A549 (cell line): ENCODE measurements around the gene AQP7. TPM values are rescaled to one million over a fixed set of nuclear protein-coding genes. Genes with fewer than 3 reads are reported as not detected.

Experiments
- ATAC-seq, 2 experiments: fragments of 200-7000 bp in 1 of 2; fragments of >200 bp in 1 of 2; cut with Nextera tagmentation in 1 of 2; cut with Tn5 transposase in 1 of 2; 3 replicates each; pipeline versions ENCODE4 v1.8.0 to v1.9.1; 2018 to 2020; ENCODE audit warnings: mild to moderate bottlenecking in 1 of 2, moderate library complexity in 1 of 2
- CTCF ChIA-PET: fragments of 300-600 bp; sonication (Branson Sonifier 250); formaldehyde crosslinking; extraction: SDS; loops from one replicate; lab custom pipeline; 2021; ENCODE audit warnings: antibody characterized with exemption, inconsistent platforms; lab: Yijun Ruan, JAX
- POLR2A ChIA-PET: fragments of 350-600 bp; formaldehyde crosslinking; extraction: SDS; loops from one replicate; lab custom pipeline; 2021; ENCODE audit warnings: antibody characterized with exemption, inconsistent platforms; lab: Yijun Ruan, JAX
- DNase-seq, 2 experiments: peaks; one replicate each; pipeline versions ENCODE4 v3.0.0 to v3.0.0-alpha.2; 2011 to 2016; ENCODE audit warnings: low read depth in 1 of 2, low spot score in 1 of 2
- FAIRE-seq: peaks from 2 replicates; lab custom pipeline; 2011; peaks lifted over from hg19 to GRCh38; lab: Jason Lieb, UNC
- H3K27ac ChIP-seq, 2 experiments: fragments of >200 bp; sonication (Bioruptor Twin); formaldehyde crosslinking; 3 replicates each; pipeline ENCODE4 v1.5.1; 2016 to 2017
- H3K4me1 ChIP-seq: fragments of >200 bp; sonication (Bioruptor Twin); formaldehyde crosslinking; 3 replicates; pipeline ENCODE4 v1.6.1; 2016
- H3K4me2 ChIP-seq: fragments of >200 bp; sonication (Bioruptor Twin); formaldehyde crosslinking; 3 replicates; pipeline ENCODE4 v1.6.1; 2016
- H3K4me3 ChIP-seq: fragments of >200 bp; sonication (Bioruptor Twin); formaldehyde crosslinking; 3 replicates; pipeline ENCODE4 v1.5.1; 2016
- H3K9me3 ChIP-seq: fragments of >200 bp; sonication (Bioruptor Twin); formaldehyde crosslinking; 3 replicates; pipeline ENCODE4 v1.6.1; 2016
- EHF ChIP-seq: fragments of 250-450 bp; sonication (Bioruptor Pico); IDR thresholded peaks from 2 replicates; pipeline ENCODE4 v1.5.0; 2020; ENCODE audit warnings: mild to moderate bottlenecking
- ESRRA ChIP-seq: fragments of 150-350 bp; IDR thresholded peaks from 2 replicates; pipeline ENCODE4 v1.6.1; 2014; ENCODE audit warnings: mild to moderate bottlenecking, low read length, borderline replicate concordance
- FOSB ChIP-seq: fragments of 250-450 bp; sonication (Bioruptor Pico); IDR thresholded peaks from 2 replicates; pipeline ENCODE4 v1.5.0; 2020; ENCODE audit warnings: mild to moderate bottlenecking, moderate library complexity
- FOXS1 ChIP-seq: fragments of 250-450 bp; sonication (Bioruptor Pico); IDR thresholded peaks from 2 replicates; pipeline ENCODE4 v1.5.0; 2020; ENCODE audit warnings: mild to moderate bottlenecking, moderate library complexity
- HOXB13 ChIP-seq: fragments of 250-450 bp; sonication (Bioruptor Pico); IDR thresholded peaks from 2 replicates; pipeline ENCODE4 v1.5.0; 2020; ENCODE audit warnings: low read depth, mild to moderate bottlenecking, moderate library complexity
- HOXB5 ChIP-seq: fragments of 250-450 bp; sonication (Bioruptor Pico); IDR thresholded peaks from 2 replicates; pipeline ENCODE4 v1.5.0; 2020; ENCODE audit warnings: mild to moderate bottlenecking, moderate library complexity
- JUN ChIP-seq, 2 experiments: fragments of >200 bp; sonication (Bioruptor Twin); formaldehyde crosslinking; IDR thresholded peaks; 2 replicates in 1 of 2; 3 replicates in 1 of 2; pipeline ENCODE4 v1.6.1; 2016 to 2017
- KDM1A ChIP-seq: fragments of 200-600 bp; sonication (generic); IDR thresholded peaks from 2 replicates; pipeline ENCODE4 v1.6.1; 2016; ENCODE audit warnings: low read depth, mild to moderate bottlenecking
- KDM5A ChIP-seq: fragments of 200-600 bp; sonication (generic); IDR thresholded peaks from 2 replicates; pipeline ENCODE4 v1.6.1; 2016; ENCODE audit warnings: antibody characterized with exemption, mild to moderate bottlenecking
- MAFK ChIP-seq: fragments of 450-650 bp; IDR thresholded peaks from 2 replicates; pipeline ENCODE4 v1.6.1; 2014; ENCODE audit not compliant: partially characterized antibody
- MYC ChIP-seq: IDR thresholded peaks from 2 replicates; pipeline ENCODE4 v1.6.1; 2012; ENCODE audit warnings: mild to moderate bottlenecking, inconsistent platforms, low read length, improper control_type of control experiment, borderline replicate concordance
- RAD21 ChIP-seq, 2 experiments: fragments of >200 bp in 1 of 2; sonication (Bioruptor Twin) in 1 of 2; formaldehyde crosslinking in 1 of 2; IDR thresholded peaks in 1 of 2; conservative IDR thresholded peaks in 1 of 2; 2 replicates in 1 of 2; 3 replicates in 1 of 2; pipeline ENCODE4 v1.6.1; 2012 to 2018; ENCODE audit warnings: inconsistent platforms in 1 of 2
- RCOR1 ChIP-seq: fragments of 150-350 bp; IDR thresholded peaks from 2 replicates; pipeline ENCODE4 v1.6.1; 2014; ENCODE audit warnings: antibody characterized with exemption, low read length, low read depth
- RFX5 ChIP-seq: fragments of 450-650 bp; IDR thresholded peaks from 2 replicates; pipeline ENCODE4 v1.7.1; 2014; ENCODE audit warnings: antibody characterized with exemption, mild to moderate bottlenecking, moderate library complexity
- TFCP2L1 ChIP-seq: fragments of 250-450 bp; sonication (Bioruptor Pico); IDR thresholded peaks from 2 replicates; pipeline ENCODE4 v1.5.0; 2021; ENCODE audit warnings: mild to moderate bottlenecking
- TP53 ChIP-seq: fragments of 250-450 bp; sonication (Bioruptor Pico); IDR thresholded peaks from 2 replicates; pipeline ENCODE4 v1.5.0; 2021; ENCODE audit warnings: mild to moderate bottlenecking, moderate library complexity
- ZC3H11A ChIP-seq: fragments of 450-650 bp; IDR thresholded peaks from 2 replicates; pipeline ENCODE4 v1.6.1; 2014; ENCODE audit warnings: antibody characterized with exemption, mild to moderate bottlenecking
- ZFP36 ChIP-seq: fragments of 450-650 bp; IDR thresholded peaks from 2 replicates; pipeline ENCODE4 v1.6.1; 2014; ENCODE audit warnings: borderline replicate concordance; ENCODE audit not compliant: partially characterized antibody
- ZNF302 ChIP-seq: fragments of 250-450 bp; sonication (Bioruptor Pico); IDR thresholded peaks from 2 replicates; pipeline ENCODE4 v1.9.0; 2021; ENCODE audit warnings: inconsistent platforms, mild to moderate bottlenecking, moderate library complexity
- WGBS: methylation state at CpG from one replicate; pipeline ENCODE4 v1.1.6; 2017; ENCODE audit errors: missing lambda C conversion rate; 5-methylcytosine and 5-hydroxymethylcytosine counted together
- polyA plus RNA-seq, 4 experiments: library from polyadenylated mRNA; depleted of rRNA in 3 of 4; stranded (reverse); fragments of >200 nt; fragmentation: RNase III in 1 of 4; extraction: RNeasy Plus Mini Kit Qiagen cat#74134 plus additional on column Dnase treatment in 1 of 4; gene quantifications; 2 replicates in 3 of 4; 3 replicates in 1 of 4; pipeline ENCODE4 v1.2.3, GENCODE V29; 2011 to 2017
- TF ChIP-seq, protein P1 (sequence below): fragments of 250-450 bp; sonication (Bioruptor Pico); IDR thresholded peaks from 2 replicates; pipeline ENCODE4 v1.5.0; 2020; ENCODE audit warnings: low read depth, mild to moderate bottlenecking, moderate library complexity
- TF ChIP-seq, protein P2 (sequence below): fragments of >200 bp; sonication (Bioruptor Twin); formaldehyde crosslinking; IDR thresholded peaks from 3 replicates; pipeline ENCODE4 v1.5.1; 2016
- TF ChIP-seq, protein P3 (sequence below): IDR thresholded peaks from 2 replicates; pipeline ENCODE4 v1.6.1; 2012

Gene AQP7
- polyA plus RNA-seq, 2 of the 4 experiments (the other 2 are of a cell fraction) = 0.61 to 1.1 TPM

DNA sequence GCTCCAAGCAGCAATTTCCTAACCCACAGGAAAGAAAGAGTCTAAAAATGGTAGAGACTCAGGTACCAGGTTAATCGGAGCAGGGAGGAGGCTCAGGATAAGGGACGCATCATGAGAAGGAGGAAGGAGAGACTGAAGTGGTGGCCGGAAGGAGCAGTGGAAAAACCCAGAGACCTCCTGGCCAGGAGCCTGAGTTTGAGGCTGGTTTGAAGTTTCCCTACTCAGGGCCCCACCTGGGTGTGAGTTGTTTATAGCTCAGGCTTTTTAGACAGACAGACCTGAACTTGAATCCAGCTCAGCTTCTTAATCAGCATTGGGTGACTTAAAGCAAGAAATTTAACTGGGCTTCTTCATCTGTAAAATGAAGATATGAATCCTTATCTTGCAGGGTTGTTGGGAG is 11.9 kb upstream of the AQP7 start (continued):
- TF ChIP-seq, protein P1, sequence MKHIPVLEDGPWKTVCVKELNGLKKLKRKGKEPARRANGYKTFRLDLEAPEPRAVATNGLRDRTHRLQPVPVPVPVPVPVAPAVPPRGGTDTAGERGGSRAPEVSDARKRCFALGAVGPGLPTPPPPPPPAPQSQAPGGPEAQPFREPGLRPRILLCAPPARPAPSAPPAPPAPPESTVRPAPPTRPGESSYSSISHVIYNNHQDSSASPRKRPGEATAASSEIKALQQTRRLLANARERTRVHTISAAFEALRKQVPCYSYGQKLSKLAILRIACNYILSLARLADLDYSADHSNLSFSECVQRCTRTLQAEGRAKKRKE = no peak
- no peak for TF ChIP-seq FOXS1 (CRISPR knock-in tag)

DNA sequence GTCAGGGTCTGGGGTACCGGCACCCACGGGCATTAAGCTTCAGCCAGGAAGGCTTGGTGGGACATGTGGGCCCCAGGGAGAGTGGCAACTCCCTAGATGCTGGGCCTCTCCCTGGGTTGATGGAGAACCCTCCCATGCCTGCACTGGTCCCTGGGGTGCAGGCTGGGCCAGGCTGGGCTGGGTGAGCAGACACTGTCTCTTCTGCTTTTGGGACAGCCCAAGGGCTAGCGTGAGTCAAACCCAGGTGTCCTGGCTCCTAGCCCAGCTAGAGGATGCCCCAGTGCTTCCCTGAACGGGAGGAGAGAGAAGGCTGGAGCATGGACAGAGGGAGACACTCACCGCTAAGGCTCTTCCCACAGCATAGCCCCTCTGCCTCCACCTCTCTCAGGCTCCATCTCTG is 5.7 kb upstream of the AQP7 start:
- 54% methylated on average over 5 of the region's 5 CpGs for WGBS
- FAIRE-seq (no peak), DNase-seq (no peak), ATAC-seq (peak; percentile 58 to 60; a peak in 5 of 6 replicates)
- Histone ChIP-seq H3K4me1 (peaks cover 28% of the 10 kb centered on the region), H3K4me3 (no peak overlapping the region), H3K9me3 (no peaks in the 10 kb centered on the region), H3K4me2 (0 out of 3 replicates have a peak overlapping the region, but pooled peaks have one; percentile 10), H3K27ac (peak overlapping the region in 1 of 2 experiments; percentile 61; a peak in 3 of 6 replicates)
- POLR2A ChIA-PET = no interaction called here
- CTCF ChIA-PET = interaction anchor here (1.3 to 12.6 kb wide), 6 partner anchors 34 to 71 kb away, joined by 3 to 177 read pairs (median 4); partner anchors contain the start of gene NOL6
- TF ChIP-seq KDM5A (no peak), JUN (IDR thresholded peaks at IDR 0.05) (no peak), HOXB13 (CRISPR knock-in tag) (no peak), ZC3H11A (no peak), TP53 (CRISPR knock-in tag) (no peak), FOSB (CRISPR knock-in tag) (no peak), MYC (no peak), MAFK (no peak), KDM1A (no peak), ESRRA (no peak)

DNA sequence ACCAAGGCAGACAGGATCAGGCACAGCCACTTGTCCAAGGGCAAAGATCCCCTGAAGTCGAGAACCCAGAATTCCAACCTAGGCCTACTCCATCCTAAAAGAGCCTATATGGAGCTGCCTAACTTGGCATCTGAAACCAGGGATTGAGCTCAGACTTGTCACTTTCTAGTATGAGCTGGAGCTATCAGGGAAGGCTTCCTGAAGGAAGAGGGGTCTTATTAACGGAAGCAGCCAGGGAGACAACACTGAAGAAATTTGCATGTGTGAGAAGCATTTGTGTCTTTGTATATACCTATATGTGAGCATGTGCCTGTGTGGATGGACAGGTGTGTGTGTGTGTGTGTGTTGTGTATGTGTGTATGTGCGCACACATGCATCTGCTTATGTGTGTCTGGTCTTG is 4.7 kb upstream of the AQP7 start:
- Histone ChIP-seq H3K4me3 (no peak overlapping the region), H3K4me2 (no peak overlapping the region), H3K9me3 (no peaks in the 10 kb centered on the region), H3K27ac (no peak overlapping the region; a peak in 1 of 6 replicates), H3K4me1 (peaks cover 30% of the 10 kb centered on the region)
- 87% methylated on average over 3 of the region's 3 CpGs for WGBS
- TF ChIP-seq RAD21 (conservative IDR thresholded peaks at IDR 0.05 in 1 of 2, IDR thresholded peaks at IDR 0.05 in 1 of 2) (no peak), KDM1A (no peak), MAFK (no peak), ZFP36 (peak; percentile 30)
- POLR2A ChIA-PET = no interaction called here
- CTCF ChIA-PET = interaction anchor here (1.0 to 12.6 kb wide), 9 partner anchors 8 to 117 kb away, joined by 3 to 177 read pairs (median 4); partner anchors contain the start of genes ANKRD18B and NOL6
- FAIRE-seq (no peak), DNase-seq (no peak), ATAC-seq (no peak)

DNA sequence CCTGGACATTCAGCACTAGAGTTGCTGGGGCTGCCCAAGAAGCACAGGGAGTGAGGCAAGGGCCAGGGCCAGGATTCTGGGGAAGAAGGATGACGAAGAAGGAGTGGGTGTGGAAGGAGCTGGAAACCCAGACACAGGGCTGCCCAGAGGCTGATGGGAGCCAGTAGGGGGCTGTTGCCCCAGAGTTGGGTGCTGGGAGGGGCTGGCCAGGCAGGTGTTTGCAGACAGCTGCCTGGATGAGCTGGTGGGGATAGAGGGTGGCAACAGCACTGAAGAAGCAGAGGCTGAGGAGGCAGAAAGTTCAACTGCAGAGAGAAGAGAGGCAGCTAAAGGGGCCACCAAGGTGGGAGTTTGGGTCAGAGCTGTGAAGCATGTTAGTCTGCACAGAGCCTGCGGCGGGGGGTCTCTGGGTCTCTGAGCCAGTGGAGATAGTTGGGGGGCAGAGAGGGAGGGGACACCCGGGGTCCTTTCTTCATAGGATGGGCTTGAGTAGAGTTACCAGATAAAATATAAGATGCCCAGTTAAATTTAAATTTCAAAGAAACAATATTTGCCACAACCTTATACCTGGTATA is 2.5 kb upstream of the AQP7 start:
- H3K27ac ChIP-seq = peak overlapping the region; percentile 27 to 49; a peak in 4 of 6 replicates
- WGBS = 69% methylated on average over 4 of the region's 4 CpGs
- ChIA-PET CTCF (interaction anchor here (0.8 to 9.8 kb wide), 14 partner anchors 10 to 317 kb away, joined by 3 to 299 read pairs (median 12); partner anchors contain the start of genes ANKRD18B, AQP3 and NOL6), POLR2A (interaction anchor here (0.6 to 1.0 kb wide), 3 partner anchors 10 to 115 kb away, joined by 3 to 4 read pairs (median 3); partner anchors contain the start of gene NFX1)
- DNase-seq = no peak
- ATAC-seq = peak; percentile 42 to 67; a peak in 3 of 6 replicates
- TF ChIP-seq, protein P2, sequence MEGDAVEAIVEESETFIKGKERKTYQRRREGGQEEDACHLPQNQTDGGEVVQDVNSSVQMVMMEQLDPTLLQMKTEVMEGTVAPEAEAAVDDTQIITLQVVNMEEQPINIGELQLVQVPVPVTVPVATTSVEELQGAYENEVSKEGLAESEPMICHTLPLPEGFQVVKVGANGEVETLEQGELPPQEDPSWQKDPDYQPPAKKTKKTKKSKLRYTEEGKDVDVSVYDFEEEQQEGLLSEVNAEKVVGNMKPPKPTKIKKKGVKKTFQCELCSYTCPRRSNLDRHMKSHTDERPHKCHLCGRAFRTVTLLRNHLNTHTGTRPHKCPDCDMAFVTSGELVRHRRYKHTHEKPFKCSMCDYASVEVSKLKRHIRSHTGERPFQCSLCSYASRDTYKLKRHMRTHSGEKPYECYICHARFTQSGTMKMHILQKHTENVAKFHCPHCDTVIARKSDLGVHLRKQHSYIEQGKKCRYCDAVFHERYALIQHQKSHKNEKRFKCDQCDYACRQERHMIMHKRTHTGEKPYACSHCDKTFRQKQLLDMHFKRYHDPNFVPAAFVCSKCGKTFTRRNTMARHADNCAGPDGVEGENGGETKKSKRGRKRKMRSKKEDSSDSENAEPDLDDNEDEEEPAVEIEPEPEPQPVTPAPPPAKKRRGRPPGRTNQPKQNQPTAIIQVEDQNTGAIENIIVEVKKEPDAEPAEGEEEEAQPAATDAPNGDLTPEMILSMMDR = no peak
- TF ChIP-seq TFCP2L1 (CRISPR knock-in tag) = no peak
- TF ChIP-seq ZNF302 (CRISPR knock-in tag) = no peak
- no peak for TF ChIP-seq ZC3H11A
- no peak for TF ChIP-seq EHF
- no peak for TF ChIP-seq RCOR1
- TF ChIP-seq, protein P3, sequence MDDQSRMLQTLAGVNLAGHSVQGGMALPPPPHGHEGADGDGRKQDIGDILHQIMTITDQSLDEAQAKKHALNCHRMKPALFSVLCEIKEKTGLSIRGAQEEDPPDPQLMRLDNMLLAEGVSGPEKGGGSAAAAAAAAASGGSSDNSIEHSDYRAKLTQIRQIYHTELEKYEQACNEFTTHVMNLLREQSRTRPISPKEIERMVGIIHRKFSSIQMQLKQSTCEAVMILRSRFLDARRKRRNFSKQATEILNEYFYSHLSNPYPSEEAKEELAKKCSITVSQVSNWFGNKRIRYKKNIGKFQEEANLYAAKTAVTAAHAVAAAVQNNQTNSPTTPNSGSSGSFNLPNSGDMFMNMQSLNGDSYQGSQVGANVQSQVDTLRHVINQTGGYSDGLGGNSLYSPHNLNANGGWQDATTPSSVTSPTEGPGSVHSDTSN = no peak
- TF ChIP-seq HOXB5 (CRISPR knock-in tag) = no peak
- no peak for TF ChIP-seq RFX5
- TF ChIP-seq, all 56 proteins: peak for 0
- FAIRE-seq = no peak
- Histone ChIP-seq H3K4me1 (peaks cover 30% of the 10 kb centered on the region), H3K9me3 (no peaks in the 10 kb centered on the region), H3K4me3 (no peak overlapping the region), H3K4me2 (no peak overlapping the region)
